HepG2 (cell line): Measurements from ENCODE around the gene LSM12. TPM values are rescaled to one million over a fixed set of nuclear protein-coding genes. Genes with fewer than 3 reads are reported as not detected.
A peak's percentile ranks its signal among the peaks of the same experiment; 100 is the strongest.

ENCODE experiments used
- CSRNP1 ChIP-seq: sonication (generic); formaldehyde crosslinking; IDR thresholded peaks from 2 replicates; pipeline ENCODE4 v1.8.1; 2023; ENCODE audit warnings: mild to moderate bottlenecking, missing genetic modification reagents
- MLX ChIP-seq: IDR thresholded peaks from 2 replicates; pipeline ENCODE4 v1.6.1; 2016
- NFIC ChIP-seq: IDR thresholded peaks from 2 replicates; pipeline ENCODE4 v1.6.1; 2012; ENCODE audit warnings: mild to moderate bottlenecking, low read length, inconsistent platforms
- SNRNP70 ChIP-seq: fragments of 200-400 bp; formaldehyde crosslinking; IDR thresholded peaks from 2 replicates; pipeline ENCODE4 v1.6.1; 2017; ENCODE audit warnings: mild to moderate bottlenecking, low read depth, low read length, moderate library complexity
- ZNF232 ChIP-seq: sonication (generic); formaldehyde crosslinking; IDR thresholded peaks from 2 replicates; pipeline ENCODE4 v1.4.0; 2020; ENCODE audit warnings: missing genetic modification reagents, borderline replicate concordance
- ZNF598 ChIP-seq: sonication (generic); formaldehyde crosslinking; IDR thresholded peaks from 2 replicates; pipeline ENCODE4 v1.5.1; 2020; ENCODE audit warnings: mild to moderate bottlenecking, missing genetic modification reagents, borderline replicate concordance
- ZNF879 ChIP-seq: sonication (generic); formaldehyde crosslinking; IDR thresholded peaks from 2 replicates; pipeline ENCODE4 v1.8.1; 2023; ENCODE audit warnings: missing genetic modification reagents
- polyA plus RNA-seq, 8 experiments: library from polyadenylated mRNA; depleted of rRNA in 3 of 8; stranded (reverse) in 7 of 8; unstranded in 1 of 8; fragments of >200 nt; fragmentation: Illumina TruSeq in 4 of 8; extraction: Trizol in 4 of 8; gene quantifications; 2 replicates each; pipeline versions ENCODE4 v1.2.1 to v1.2.3, GENCODE V29; 2011 to 2016; ENCODE audit warnings: low read depth in 4 of 8, missing spikeins in 1 of 8, mixed read lengths in 1 of 8; ENCODE audit not compliant: insufficient read depth in 1 of 8
- total RNA-seq, 5 experiments: library from RNA; depleted of rRNA; stranded (reverse); fragments of >200 nt; fragmentation: Illumina TruSeq; extraction: Trizol; gene quantifications; 2 replicates each; pipeline ENCODE4 v1.2.3, GENCODE V29; 2016; ENCODE audit warnings: low read depth in 1 of 5
- TF ChIP-seq, protein P1 (sequence below): sonication (generic); formaldehyde crosslinking; IDR thresholded peaks from 2 replicates; pipeline ENCODE4 v1.4.0; 2020; ENCODE audit warnings: missing genetic modification reagents
- TF ChIP-seq, protein P2 (sequence below): sonication (generic); formaldehyde crosslinking; conservative IDR thresholded peaks from 2 replicates; pipeline ENCODE4 v1.4.0; 2020; ENCODE audit warnings: missing genetic modification reagents
- TF ChIP-seq, protein P3 (sequence below): sonication (generic); formaldehyde crosslinking; IDR thresholded peaks from 2 replicates; pipeline ENCODE4 v1.9.0; 2022; ENCODE audit warnings: missing genetic modification reagents, mild to moderate bottlenecking, borderline replicate concordance
- TF ChIP-seq, protein P4 (sequence below): sonication (generic); formaldehyde crosslinking; IDR thresholded peaks from 2 replicates; pipeline ENCODE4 v1.5.0; 2020; ENCODE audit warnings: mild to moderate bottlenecking, low read depth, missing genetic modification reagents, borderline replicate concordance
- TF ChIP-seq, protein P5 (sequence below): sonication (generic); formaldehyde crosslinking; IDR thresholded peaks from 2 replicates; pipeline ENCODE4 v1.4.0; 2020; ENCODE audit warnings: missing genetic modification reagents

The LSM12 gene
- total and polyA plus RNA-seq, 2 of the 13 experiments (the other 11 are each of a cell fraction or from before 2014, with no cell fraction given), result 52.8 to 55.7 TPM

- TF ChIP-seq ZNF879 (CRISPR knock-in tag), result no peak
- no peak for TF ChIP-seq ZNF598 (CRISPR knock-in tag)
- TF ChIP-seq, protein P1, sequence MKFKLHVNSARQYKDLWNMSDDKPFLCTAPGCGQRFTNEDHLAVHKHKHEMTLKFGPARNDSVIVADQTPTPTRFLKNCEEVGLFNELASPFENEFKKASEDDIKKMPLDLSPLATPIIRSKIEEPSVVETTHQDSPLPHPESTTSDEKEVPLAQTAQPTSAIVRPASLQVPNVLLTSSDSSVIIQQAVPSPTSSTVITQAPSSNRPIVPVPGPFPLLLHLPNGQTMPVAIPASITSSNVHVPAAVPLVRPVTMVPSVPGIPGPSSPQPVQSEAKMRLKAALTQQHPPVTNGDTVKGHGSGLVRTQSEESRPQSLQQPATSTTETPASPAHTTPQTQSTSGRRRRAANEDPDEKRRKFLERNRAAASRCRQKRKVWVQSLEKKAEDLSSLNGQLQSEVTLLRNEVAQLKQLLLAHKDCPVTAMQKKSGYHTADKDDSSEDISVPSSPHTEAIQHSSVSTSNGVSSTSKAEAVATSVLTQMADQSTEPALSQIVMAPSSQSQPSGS (CRISPR knock-in tag), result 0 out of 2 replicates have a peak, but pooled peaks have one; percentile 22
- TF ChIP-seq, protein P2, sequence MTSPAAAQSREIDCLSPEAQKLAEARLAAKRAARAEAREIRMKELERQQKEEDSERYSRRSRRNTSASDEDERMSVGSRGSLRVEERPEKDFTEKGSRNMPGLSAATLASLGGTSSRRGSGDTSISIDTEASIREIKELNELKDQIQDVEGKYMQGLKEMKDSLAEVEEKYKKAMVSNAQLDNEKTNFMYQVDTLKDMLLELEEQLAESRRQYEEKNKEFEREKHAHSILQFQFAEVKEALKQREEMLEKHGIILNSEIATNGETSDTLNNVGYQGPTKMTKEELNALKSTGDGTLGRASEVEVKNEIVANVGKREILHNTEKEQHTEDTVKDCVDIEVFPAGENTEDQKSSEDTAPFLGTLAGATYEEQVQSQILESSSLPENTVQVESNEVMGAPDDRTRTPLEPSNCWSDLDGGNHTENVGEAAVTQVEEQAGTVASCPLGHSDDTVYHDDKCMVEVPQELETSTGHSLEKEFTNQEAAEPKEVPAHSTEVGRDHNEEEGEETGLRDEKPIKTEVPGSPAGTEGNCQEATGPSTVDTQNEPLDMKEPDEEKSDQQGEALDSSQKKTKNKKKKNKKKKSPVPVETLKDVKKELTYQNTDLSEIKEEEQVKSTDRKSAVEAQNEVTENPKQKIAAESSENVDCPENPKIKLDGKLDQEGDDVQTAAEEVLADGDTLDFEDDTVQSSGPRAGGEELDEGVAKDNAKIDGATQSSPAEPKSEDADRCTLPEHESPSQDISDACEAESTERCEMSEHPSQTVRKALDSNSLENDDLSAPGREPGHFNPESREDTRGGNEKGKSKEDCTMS (CRISPR knock-in tag), result no peak
- TF ChIP-seq SNRNP70, result no peak
- TF ChIP-seq, protein P3, sequence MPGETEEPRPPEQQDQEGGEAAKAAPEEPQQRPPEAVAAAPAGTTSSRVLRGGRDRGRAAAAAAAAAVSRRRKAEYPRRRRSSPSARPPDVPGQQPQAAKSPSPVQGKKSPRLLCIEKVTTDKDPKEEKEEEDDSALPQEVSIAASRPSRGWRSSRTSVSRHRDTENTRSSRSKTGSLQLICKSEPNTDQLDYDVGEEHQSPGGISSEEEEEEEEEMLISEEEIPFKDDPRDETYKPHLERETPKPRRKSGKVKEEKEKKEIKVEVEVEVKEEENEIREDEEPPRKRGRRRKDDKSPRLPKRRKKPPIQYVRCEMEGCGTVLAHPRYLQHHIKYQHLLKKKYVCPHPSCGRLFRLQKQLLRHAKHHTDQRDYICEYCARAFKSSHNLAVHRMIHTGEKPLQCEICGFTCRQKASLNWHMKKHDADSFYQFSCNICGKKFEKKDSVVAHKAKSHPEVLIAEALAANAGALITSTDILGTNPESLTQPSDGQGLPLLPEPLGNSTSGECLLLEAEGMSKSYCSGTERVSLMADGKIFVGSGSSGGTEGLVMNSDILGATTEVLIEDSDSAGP, result peak; percentile 52; the same call in 1 of the 2 replicates
- TF ChIP-seq, protein P4, sequence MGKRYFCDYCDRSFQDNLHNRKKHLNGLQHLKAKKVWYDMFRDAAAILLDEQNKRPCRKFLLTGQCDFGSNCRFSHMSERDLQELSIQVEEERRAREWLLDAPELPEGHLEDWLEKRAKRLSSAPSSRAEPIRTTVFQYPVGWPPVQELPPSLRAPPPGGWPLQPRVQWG (CRISPR knock-in tag), result no peak
- no peak for TF ChIP-seq NFIC
- TF ChIP-seq CSRNP1 (CRISPR knock-in tag), result no peak
- TF ChIP-seq, protein P5, sequence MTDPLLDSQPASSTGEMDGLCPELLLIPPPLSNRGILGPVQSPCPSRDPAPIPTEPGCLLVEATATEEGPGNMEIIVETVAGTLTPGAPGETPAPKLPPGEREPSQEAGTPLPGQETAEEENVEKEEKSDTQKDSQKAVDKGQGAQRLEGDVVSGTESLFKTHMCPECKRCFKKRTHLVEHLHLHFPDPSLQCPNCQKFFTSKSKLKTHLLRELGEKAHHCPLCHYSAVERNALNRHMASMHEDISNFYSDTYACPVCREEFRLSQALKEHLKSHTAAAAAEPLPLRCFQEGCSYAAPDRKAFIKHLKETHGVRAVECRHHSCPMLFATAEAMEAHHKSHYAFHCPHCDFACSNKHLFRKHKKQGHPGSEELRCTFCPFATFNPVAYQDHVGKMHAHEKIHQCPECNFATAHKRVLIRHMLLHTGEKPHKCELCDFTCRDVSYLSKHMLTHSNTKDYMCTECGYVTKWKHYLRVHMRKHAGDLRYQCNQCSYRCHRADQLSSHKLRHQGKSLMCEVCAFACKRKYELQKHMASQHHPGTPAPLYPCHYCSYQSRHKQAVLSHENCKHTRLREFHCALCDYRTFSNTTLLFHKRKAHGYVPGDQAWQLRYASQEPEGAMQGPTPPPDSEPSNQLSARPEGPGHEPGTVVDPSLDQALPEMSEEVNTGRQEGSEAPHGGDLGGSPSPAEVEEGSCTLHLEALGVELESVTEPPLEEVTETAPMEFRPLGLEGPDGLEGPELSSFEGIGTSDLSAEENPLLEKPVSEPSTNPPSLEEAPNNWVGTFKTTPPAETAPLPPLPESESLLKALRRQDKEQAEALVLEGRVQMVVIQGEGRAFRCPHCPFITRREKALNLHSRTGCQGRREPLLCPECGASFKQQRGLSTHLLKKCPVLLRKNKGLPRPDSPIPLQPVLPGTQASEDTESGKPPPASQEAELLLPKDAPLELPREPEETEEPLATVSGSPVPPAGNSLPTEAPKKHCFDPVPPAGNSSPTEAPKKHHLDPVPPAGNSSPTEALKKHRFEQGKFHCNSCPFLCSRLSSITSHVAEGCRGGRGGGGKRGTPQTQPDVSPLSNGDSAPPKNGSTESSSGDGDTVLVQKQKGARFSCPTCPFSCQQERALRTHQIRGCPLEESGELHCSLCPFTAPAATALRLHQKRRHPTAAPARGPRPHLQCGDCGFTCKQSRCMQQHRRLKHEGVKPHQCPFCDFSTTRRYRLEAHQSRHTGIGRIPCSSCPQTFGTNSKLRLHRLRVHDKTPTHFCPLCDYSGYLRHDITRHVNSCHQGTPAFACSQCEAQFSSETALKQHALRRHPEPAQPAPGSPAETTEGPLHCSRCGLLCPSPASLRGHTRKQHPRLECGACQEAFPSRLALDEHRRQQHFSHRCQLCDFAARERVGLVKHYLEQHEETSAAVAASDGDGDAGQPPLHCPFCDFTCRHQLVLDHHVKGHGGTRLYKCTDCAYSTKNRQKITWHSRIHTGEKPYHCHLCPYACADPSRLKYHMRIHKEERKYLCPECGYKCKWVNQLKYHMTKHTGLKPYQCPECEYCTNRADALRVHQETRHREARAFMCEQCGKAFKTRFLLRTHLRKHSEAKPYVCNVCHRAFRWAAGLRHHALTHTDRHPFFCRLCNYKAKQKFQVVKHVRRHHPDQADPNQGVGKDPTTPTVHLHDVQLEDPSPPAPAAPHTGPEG (CRISPR knock-in tag), result no peak
- no peak for TF ChIP-seq MLX (CRISPR knock-in tag)
- 0 out of 2 replicates have a peak, but pooled peaks have one; percentile 58 for TF ChIP-seq ZNF232 (CRISPR knock-in tag)
Observed at GRCh38 chr17:43994272-43995149, 72.0 kb downstream of the LSM12 start (continued).
